Measurements from ENCODE around the gene LRPPRC. TPM values are rescaled to one million over a fixed set of nuclear protein-coding genes. Genes with fewer than 3 reads are reported as not detected.
"Not testable (repeated sequence)": the region's sequence is repeated elsewhere in the genome, so short reads cannot be mapped to it uniquely, and the experiment has no call there.

LRPPRC gene
- total RNA-seq, result 10 to 100 TPM; 64.4 to 96.9 TPM
- long read RNA-seq, full-length matches to known transcripts, result 114 of 179 reads
- long read RNA-seq, partial matches to known transcripts, result 47 of 179 reads
- long read RNA-seq, other reads (novel, unspliced or antisense), result 18 of 179 reads

DNA sequence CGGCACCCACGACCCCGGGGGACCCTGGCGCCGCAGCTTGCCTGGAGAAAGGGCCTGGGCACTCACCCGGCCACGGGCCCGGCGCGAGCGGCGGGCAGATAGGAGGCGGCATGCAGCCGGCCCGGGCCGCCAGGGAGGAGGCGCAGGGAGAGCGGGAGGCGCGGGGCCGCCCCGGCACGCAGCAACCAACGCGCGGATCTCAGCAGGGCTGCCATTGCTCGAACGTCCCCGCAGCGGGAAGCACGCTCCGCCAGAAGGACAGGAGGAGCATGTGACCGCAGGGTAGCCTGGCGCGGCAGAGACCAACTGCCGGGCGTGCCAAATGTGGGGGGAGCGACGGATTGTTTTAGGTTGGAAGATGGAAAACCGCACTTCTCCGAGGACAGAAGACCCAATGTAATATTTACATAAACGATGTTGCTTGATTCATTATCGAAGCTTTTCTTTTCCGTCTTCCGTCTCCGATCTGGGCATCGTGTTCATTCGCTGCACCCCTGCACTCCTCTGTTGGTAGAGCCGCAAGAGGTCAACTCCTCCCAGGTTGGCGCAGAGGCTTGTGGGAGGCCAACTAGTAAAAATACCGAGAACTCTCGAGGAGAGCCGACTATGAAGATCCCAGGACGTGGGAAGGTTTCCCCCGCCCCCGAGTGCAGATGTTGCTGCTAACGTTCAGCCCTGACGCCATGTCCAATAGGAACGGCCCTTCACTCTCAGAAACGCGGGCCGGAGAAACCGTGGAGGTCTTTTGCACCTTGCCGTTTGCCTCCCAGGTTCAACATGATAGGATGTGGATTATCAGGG is at the start of gene LRPPRC:
Gene LRPPRC (minus strand): TSS at position 257 of the 801 bp plus-strand sequence. CDS start 42 bp downstream, at position 215.
- peak; percentile 94 for DNase-seq
- intact Hi-C loops (cut with DNase I), result no loop called here
- peak; percentile 99 for ATAC-seq

DNA sequence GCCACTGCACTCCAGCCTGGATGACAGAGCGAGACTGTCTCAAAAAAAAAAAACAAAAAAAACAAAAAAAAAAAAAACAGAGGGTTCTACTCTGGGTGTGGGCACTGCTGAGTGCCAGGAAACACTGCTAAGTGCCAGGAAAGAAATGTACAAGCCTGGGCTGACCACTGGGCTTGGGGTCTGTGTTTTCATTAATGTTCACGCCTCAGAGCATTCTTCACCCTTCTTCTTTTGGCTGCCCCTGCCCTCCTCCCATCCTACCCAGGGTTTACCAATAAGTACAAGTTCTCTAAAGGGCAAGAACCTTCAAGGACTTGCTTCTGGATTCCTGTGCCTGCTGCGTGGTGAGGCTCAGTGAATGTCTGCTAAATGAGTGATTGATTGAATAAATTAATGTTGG is 49.3 kb upstream of the LRPPRC start:
- DNase-seq, result no peak
- intact Hi-C loops (cut with DNase I), result loop anchor here in 1 of 2 donors (2.0 kb wide), 1 partner anchor 912 kb away; no protein-coding TSS in a partner anchor
- no peak for ATAC-seq

DNA sequence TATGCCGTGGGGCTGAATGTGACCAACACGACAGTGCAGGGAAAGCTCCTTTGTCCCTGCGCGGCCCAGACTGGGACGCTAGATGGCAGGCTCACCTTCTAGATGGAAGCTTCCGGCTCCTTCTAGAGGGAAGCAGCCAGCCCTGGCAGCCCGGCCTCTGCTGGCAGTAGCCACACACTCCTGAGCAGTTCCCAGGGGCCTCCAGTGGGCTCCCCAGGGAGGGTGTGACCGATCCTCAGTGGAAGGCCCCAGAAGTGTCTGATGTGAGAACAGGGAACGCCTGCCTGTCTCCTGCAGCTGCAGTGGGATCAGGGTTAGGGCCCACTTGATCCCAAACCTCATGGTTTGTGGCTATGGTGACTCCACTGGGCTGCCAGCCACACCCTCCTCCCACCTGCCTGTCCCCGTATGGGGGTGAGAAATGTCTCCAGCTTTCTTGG is 48.5 kb upstream of the LRPPRC start:
- ATAC-seq (peak; percentile 97 to 98), DNase-seq (peak; percentile 85)
- intact Hi-C loops (cut with DNase I), result loop anchor here in 1 of 2 donors (2.0 kb wide), 1 partner anchor 912 kb away; no protein-coding TSS in a partner anchor

DNA sequence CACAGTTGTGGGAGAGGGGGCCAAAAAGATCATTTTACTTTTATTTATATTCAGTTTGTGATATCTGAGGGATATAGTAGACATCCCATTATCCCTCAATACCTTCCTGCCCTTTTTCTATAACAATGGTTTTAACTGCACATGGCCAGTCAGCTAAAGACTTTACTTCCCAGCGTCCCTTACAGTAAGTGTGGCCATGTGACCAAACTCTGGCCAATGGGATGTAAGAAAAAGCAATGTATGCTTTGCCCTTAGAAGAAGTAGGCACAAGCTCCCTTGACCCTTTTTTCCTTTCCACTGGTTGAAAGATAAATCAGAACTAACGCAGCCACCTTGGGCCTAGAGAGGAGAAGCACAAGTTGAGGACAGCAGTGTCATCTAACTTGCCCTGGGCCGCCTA is 44.6 kb upstream of the LRPPRC start:
- ATAC-seq, result no peak
- DNase-seq, result no peak
- intact Hi-C loops (cut with DNase I), result no loop called here

DNA sequence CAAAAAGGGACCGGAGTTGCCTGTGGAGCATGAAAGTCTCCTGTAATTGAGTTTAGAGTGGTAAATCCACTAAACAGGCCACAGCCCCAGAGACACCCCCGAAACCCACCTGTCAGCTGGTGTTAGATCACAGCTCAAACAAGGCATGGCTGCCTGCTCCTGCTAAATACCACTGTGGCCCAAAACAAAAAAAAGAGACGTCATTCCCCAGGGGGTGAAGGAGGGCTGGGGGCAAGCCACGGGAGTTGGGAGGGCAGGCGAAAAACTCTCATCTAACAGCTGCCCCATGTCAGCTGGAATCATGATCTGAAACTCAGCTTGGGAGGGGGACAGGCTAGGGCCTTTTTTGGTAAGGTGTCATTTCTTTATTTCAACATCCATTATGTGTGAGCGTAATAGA is 42.5 kb upstream of the LRPPRC start:
- intact Hi-C loops (cut with DNase I), result no loop called here
- no peak for ATAC-seq
- DNase-seq, result no peak

DNA sequence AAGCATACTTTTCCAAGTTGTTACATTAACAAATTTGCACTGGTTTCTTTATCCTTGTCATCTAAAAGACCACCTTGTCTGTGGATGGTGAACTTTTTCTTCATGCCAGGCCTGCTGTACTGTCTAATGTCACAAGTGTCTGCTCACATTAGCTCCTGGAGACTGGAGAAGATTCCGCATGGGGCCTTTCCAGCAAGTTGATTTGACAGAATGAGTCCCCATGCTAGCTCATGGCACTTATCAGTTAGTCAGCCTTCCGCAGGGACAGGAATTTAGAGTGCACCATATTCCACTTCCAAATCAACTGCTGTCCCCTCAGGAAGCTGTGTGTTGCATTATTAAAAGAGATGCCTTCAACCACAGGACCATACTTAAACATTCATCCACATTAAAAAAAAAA is 41.4 kb upstream of the LRPPRC start:
- ATAC-seq, result no peak
- intact Hi-C loops (cut with DNase I), result no loop called here
- no peak for DNase-seq

DNA sequence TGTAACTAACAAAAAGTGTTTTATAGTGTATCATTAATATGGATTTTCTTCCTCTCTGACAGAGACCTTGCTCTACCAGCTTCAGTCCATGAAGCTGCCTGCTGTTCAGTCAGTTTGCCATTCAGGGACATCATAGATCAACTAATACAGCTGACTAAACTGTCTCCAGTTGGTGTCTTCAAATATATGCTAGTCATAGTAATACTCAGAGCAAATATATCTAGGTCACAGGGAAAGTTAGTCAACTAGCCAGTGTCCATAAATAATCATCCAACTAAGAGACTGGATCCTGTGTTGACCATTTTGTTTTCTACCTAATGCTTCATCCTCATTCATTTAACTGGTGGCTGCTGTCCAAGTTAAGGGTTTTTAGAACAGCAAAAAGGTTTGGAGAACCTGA is 38.2 kb upstream of the LRPPRC start:
- no peak for ATAC-seq
- intact Hi-C loops (cut with DNase I), result no loop called here
- DNase-seq, result no peak

DNA sequence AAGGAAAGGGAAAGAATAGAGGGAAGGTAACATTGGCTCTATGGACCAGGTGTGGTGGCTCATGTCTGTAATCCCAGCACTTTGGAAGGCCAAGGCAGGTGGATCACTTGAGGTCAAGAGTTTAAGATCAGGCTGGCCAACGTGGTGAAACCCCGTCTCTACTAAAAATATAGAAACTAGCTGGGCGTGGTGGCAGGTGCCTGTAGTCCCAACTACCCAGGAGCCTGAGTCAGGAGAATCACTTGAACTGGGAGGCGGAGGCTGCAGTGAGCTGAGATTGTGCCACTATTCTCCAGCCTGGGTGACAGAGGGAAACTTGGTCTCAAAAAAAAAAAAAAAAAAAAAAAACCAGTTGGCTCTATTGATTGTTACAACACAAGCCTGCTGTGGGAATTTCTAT is 31.3 kb upstream of the LRPPRC start:
- DNase-seq; ATAC-seq; intact Hi-C loops (cut with DNase I): not testable (repeated sequence)

DNA sequence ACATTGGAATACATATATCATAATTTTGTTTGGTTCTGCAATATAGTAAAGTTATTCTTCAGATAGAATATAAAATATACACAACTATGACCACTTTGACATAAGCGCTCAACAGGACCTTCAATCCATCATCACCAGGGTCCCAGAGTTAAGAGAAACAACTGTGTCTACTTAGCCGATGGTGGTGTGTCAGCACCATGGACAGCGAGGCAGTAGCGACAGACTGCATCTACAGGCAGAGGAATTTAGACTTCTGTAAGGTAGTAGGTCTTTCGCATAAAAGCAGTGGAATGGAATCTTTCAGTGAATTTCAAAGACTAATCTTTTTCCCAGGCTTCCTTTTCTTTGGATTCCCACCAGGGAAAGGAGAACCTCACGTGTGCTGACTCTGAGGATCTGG is 20.5 kb upstream of the LRPPRC start:
- DNase-seq (peak; percentile 35), ATAC-seq (no peak)
- intact Hi-C loops (cut with DNase I), result no loop called here

DNA sequence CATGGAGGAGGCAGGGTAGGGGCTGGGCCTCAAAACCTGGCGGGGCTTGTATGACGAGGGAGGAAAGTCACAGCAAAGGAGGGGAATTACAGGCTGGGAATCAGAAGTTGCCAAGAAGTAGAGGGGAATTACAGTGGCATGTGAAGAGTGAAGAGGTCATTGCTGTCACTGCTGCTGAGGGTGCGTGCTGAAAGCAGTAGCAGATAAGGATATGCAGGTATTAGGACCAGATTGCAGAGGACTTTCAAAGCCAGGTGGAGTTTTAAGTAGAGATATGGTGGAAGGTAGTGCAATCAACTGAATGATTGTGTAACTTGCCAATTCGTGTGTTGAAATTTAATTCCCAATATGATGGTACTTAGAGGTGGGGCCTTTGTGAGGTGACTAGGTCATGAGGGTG is 19.4 kb upstream of the LRPPRC start:
- DNase-seq (no peak), ATAC-seq (no peak)
- intact Hi-C loops (cut with DNase I), result no loop called here

DNA sequence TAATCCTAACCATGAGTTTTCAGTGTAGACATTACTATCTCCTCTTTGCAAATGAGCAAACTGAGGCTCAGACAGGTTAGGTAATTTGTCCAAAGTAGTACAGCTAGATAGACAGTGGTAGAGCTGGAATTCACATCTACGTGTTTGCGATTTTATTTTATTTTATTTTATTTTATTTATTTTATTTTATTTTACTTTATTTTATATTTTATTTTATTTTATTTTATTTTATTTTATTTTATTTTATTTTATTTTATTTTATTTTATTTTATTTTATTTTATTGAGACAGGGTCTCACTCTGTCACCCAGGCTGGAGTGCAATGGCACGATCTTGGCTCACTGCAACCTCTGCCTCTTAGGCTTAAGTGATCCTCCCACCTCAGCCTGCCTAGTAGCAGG is 17.4 kb upstream of the LRPPRC start:
- intact Hi-C loops (cut with DNase I); ATAC-seq; DNase-seq: not testable (repeated sequence)

DNA sequence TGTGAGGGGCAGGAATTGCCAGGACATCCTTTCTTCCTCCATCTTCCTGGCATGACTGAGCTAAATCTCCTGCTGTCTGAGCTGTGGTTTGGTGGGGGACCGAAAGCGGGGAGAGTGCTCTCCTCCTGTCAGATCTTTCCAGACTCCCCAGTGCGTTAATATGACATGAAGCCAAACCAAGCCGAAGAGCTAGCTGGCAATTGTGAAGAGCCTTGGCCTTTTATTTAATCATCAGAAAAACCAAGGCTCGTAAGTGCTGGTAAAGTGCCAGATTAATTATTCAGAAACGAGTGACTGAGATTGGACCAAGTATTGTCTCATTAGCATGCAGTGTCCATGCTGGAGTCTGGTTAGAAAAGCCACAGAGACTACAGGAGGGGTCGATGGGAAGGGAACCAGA is 14.5 kb upstream of the LRPPRC start:
- intact Hi-C loops (cut with DNase I), result no loop called here
- ATAC-seq (no peak), DNase-seq (no peak)

DNA sequence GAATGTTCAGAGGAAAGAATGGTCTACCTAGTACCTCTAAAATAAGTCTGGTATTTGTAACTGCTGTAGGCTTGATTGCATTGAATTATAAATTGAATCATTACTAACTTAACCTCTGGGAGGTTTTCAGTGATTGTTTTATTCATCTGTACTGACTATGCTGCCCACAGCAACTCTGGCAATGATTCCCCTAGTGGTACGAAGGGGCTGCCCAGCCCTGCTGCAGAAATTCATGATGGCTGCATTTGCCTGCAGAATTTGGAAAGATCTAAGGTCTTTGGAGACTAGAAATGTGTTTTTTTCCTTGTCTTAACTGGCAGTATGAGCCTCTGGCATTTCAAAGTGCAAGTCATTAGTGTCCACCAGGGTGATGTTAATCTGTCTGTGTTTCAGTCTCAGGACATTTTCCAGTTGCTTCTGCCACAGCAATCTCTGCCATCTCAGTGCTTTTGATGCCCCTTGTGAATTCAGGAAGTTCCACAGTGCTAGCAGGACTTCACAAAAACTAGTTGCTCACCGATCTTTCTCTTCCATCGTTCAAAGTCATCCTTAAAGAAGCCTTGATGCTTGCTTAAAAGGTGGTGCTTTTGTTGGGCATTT is 13.4 kb upstream of the LRPPRC start:
- ATAC-seq (no peak), DNase-seq (no peak)
- intact Hi-C loops (cut with DNase I), result no loop called here

DNA sequence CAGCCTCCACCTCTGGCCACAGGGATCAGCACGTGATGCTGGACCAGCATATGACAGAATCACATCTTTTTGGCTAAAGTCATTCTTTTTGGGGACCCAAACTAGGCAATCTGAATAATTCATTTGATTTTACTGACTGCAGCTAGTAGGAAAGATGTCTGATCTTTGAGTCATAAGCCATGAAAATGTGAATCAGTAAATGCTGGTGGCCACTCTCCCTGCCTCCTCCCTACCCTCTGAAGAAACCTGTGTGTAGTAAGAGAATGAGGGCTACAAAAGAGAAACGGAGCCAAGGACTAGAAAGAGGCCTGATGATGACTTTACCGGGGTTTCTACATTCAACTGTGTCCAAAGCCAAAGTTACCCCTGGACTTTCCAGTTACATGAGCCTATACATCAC is 10.1 kb upstream of the LRPPRC start:
- intact Hi-C loops (cut with DNase I), result no loop called here
- no peak for ATAC-seq
- no peak for DNase-seq

DNA sequence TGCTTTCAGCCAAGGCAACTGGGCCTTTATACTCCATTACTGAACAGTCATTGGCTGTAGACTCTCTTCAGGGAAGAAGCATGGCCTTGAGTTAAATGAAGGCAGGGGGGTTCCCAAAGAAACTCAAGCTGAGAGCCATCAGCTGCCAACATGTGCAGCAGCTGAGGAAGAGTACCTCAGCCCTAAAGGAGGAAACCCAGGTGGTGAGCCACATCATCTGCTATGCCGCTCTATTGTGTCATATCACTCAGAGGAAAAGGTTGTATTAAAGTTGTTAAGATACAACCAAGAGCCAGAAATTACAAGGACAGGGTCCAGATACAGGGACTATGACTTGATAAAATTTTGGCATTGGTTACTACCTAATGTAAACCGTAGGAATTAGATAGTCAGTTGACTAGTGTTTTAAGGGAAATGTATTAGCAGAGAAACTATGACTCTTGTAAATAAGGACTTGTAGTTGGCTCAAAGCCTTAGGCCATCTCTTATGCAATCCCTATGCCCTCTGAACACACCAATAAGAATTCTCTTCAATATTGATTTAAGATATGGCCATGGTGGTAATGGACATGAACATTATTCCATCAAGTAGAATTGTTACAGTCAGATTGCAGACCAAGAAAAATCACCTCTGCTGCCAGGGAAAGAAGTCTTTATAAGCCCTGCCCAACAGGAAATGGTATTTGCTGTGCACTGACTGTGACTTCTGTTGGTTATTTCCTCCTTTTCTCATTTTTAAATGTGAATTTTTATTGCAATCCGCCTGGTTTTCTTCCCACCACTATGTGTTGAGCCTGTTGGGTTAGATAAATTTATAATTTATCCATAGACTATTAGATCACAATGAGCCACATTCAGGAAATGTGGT is 9.2 kb upstream of the LRPPRC start:
- no peak for ATAC-seq
- intact Hi-C loops (cut with DNase I), result no loop called here
- no peak for DNase-seq

DNA sequence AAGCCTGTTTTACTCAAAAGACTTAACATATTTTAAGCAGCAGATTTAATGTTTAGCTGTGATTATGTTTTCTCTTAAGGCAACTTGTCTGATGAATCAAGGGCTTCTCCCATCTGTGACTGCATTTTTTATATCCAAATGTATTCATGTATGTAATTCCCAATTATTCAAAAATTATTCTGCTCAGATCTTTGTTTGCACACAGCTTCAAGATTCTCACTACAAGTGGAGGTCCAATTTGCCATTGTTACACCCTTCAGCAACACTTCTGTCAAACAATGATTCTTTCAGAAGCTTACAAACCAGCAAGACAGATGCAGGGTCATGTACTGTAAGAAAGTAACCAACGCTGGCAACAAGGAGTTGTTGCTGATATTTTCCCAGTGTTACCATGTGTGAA is 5.9 kb upstream of the LRPPRC start:
- intact Hi-C loops (cut with DNase I), result no loop called here
- ATAC-seq, result no peak
- DNase-seq, result no peak

DNA sequence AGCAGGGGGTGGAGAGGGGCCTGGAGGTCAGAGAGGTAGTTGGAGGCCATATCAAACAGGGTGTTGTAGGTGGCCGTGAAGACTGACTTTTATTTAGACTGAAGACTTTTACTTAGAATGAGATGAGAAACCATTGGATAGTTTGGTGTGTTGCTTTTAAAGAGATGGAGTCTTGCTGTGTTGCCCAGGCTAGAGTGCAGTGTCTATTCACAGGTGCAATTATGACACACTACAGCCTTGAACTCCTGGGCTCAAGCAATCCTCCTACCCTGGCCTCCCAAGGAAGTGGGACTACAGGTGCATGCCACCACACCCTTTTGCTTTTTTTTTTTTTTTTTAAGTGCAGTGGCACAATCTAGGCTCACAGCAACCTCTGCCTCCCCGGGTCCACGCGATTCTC is 2.5 kb upstream of the LRPPRC start:
- intact Hi-C loops (cut with DNase I), result no loop called here
- ATAC-seq, result no peak
- no peak for DNase-seq

DNA sequence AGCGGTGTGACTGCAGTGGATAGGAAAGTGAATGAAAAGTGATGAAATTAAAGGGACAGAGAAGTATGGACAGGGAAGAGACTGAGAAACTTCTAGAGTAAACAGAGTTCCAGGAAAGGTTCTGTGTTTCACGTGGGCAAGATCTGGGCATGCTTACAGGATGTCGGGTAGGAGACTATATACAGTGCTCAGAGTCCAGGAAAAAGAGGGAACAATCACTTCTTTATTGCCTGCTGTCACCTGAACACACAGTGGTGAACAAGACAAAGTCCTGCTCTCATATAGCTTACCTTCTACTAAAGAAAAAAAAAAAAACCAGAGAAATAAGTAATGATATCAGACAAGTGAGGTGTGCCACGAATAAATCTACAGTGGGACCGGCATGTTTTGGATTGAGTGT is 2.4 kb downstream of the LRPPRC start:
- intact Hi-C loops (cut with DNase I), result no loop called here
- DNase-seq (no peak), ATAC-seq (no peak)

DNA sequence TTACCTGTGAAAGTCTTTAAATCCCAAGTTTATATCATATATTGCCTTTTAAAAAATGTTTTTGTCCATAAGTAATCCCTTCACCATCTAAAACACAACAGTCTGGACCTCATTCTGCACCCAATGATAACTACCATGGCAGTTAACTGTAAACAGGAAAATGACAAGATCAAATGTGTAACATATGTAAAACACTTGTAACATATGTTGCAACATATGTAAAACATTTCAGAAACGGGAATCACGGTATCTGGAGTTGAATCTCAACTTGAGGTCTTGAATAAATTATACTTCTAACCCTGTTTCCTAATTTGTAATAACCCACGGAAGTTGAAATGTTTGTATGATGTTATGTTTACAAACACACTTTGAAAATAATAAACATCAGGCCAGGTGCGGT is 6.2 kb downstream of the LRPPRC start:
- DNase-seq, result no peak
- intact Hi-C loops (cut with DNase I), result no loop called here
- ATAC-seq, result no peak

DNA sequence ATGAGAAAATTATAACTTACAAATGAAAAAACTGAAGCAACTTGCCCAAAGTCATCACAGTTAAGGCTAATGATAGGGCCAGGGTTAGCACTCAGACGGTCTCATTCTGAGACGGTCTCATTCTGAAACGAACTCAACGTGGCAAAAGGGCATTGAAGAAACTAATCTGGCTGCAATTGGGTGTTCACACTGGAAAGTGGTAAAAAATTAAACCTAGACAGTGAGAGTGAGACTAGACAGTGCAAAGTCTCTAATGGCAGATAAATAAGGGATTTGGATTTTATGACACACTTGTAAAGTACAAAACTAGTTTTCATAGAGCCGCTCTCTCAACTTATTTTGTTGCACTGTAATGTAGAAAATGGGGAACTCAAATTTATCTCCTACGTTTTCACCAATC is 9.2 kb downstream of the LRPPRC start:
- intact Hi-C loops (cut with DNase I), result no loop called here
- DNase-seq (no peak), ATAC-seq (no peak)
